PC-3 (cell line): Measurements from ENCODE around the gene VPS25.

Source experiments
- EZH2 ChIP-seq: fragments of 300-600 bp; sonication (generic); IDR thresholded peaks from one replicate; pipeline ENCODE4 v1.6.1; 2017; ENCODE audit warnings: antibody characterized with exemption, mild to moderate bottlenecking, low read length; ENCODE audit not compliant: unreplicated experiment
- EZH2phosphoT487 ChIP-seq: fragments of 300-600 bp; sonication (generic); IDR thresholded peaks from 2 replicates; pipeline ENCODE4 v1.6.1; 2018; ENCODE audit warnings: mild to moderate bottlenecking, antibody characterized with exemption, low read length, borderline replicate concordance
- TF ChIP-seq, protein P1 (sequence below): fragments of 300-600 bp; sonication (generic); conservative IDR thresholded peaks from 2 replicates; pipeline ENCODE4 v1.5.1; 2017; ENCODE audit warnings: antibody characterized with exemption, low read depth, mild to moderate bottlenecking, low read length

DNA sequence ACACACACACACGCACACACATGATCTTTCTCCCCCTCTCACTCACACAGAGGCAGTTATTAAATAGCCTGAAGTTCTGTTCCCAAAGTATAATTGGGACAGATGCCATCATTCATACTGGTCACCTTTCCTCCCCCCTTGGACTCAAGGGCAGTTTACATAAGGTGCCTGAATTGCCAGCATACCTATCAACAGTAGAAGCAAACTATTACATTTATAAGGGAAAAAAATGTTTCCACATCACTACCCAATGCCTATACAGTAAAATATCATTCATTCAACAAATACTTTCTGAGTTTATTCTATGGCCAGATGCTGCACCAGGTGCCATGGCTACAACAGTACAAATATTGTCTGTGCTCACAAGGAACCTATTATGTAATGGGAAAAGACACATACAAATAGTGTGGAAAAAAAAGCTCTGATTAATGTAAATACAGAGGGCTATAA lies 31.7 kb downstream of the VPS25 start:
- TF ChIP-seq, protein P1, sequence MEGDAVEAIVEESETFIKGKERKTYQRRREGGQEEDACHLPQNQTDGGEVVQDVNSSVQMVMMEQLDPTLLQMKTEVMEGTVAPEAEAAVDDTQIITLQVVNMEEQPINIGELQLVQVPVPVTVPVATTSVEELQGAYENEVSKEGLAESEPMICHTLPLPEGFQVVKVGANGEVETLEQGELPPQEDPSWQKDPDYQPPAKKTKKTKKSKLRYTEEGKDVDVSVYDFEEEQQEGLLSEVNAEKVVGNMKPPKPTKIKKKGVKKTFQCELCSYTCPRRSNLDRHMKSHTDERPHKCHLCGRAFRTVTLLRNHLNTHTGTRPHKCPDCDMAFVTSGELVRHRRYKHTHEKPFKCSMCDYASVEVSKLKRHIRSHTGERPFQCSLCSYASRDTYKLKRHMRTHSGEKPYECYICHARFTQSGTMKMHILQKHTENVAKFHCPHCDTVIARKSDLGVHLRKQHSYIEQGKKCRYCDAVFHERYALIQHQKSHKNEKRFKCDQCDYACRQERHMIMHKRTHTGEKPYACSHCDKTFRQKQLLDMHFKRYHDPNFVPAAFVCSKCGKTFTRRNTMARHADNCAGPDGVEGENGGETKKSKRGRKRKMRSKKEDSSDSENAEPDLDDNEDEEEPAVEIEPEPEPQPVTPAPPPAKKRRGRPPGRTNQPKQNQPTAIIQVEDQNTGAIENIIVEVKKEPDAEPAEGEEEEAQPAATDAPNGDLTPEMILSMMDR: no peak
- TF ChIP-seq EZH2 (no peak), EZH2phosphoT487 (no peak)
